Left cardiac atrium (tissue), 4 donors: ENCODE data around the gene MMRN2. TPM values are rescaled to one million over a fixed set of nuclear protein-coding genes. Genes with fewer than 3 reads are reported as not detected.
"Not testable (repeated sequence)": the region's sequence is repeated elsewhere in the genome, so short reads cannot be mapped to it uniquely, and the experiment has no call there.

ENCODE experiments used
- ATAC-seq, 2 donors: fragments of 200-7000 bp; cut with Tn5 transposase; one replicate each; pipeline ENCODE4 v1.9.1; 2020; ENCODE audit warnings: mild to moderate bottlenecking in 2 of 2, moderate library complexity in 2 of 2
- DNase-seq: peaks from one replicate; pipeline ENCODE4 v3.0.0-alpha.2; 2020
- intact Hi-C, 2 donors: fragments of 100-400 bp; cut with DNase I; formaldehyde crosslinking; loops; one replicate each; pipeline versions ENCODE4 v1.14.1 to v1.15.1; 2022 to 2023
- total RNA-seq, 2 donors: library from RNA; stranded (reverse); fragmentation: NEBNext Ultra II Directional; extraction: Animal tissue kit (Norgen Biotek cat#: 25700); gene quantifications; one replicate each; pipeline ENCODE4 v1.2.1, GENCODE V29; 2021
- donor health status: DM: no; HTN: yes; CAD: no.
- donor health status: DM: no; HTN: yes; CAD: no; lungs with severe emphysema.
- donor health status: DM: yes; HTN: yes; CAD: no.
- donor health status: Dilated cardiomyopathy.

The MMRN2 gene
- total RNA-seq, 2 donors from 2014 or later = 38.6 to 62.1 TPM

- ATAC-seq (peak; percentile 53 to 75), DNase-seq (peak; percentile 84)
- intact Hi-C loops = no loop called here
Observed at GRCh38 chr10:86958901-86959736, 1.7 kb upstream of the MMRN2 start.

DNA sequence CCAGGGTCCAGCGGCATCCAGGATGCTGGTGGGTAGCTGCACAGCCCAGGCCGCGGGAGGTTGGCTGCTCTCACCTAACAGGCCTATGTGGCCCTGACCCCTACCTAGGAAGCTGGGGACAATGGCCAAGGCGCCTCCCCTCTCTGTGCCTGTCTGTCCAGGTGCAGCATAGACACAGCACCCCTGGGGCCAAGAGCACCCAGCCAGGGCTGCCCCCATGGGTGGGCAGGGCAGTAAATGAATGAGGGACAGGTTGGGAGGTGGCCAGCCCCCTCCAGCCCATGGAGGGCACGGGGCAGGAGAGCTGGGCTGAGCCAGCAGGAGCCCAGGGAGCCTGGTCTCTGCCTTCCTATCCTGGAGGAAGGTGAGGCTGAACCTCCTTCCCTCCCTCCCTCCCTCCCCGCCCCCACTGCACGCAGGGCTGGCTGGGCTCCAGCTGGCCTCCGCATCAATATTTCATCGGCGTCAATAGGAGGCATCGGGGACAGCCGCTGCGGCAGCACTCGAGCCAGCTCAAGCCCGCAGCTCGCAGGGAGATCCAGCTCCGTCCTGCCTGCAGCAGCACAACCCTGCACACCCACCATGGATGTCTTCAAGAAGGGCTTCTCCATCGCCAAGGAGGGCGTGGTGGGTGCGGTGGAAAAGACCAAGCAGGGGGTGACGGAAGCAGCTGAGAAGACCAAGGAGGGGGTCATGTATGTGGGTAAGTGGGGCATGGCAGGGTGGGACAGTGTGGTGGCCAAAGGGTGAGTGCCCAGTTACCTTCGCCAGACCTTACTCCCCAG, 893 bp upstream of the MMRN2 start, which contains the start of gene SNCG:
SNCG (plus strand) TSS at position 484 of the 785 bp plus-strand sequence; CDS start at position 583, 99 bp downstream.
- intact Hi-C loops = no loop called here
- peak; percentile 58 for DNase-seq
- ATAC-seq = peak; percentile 3 to 16

DNA sequence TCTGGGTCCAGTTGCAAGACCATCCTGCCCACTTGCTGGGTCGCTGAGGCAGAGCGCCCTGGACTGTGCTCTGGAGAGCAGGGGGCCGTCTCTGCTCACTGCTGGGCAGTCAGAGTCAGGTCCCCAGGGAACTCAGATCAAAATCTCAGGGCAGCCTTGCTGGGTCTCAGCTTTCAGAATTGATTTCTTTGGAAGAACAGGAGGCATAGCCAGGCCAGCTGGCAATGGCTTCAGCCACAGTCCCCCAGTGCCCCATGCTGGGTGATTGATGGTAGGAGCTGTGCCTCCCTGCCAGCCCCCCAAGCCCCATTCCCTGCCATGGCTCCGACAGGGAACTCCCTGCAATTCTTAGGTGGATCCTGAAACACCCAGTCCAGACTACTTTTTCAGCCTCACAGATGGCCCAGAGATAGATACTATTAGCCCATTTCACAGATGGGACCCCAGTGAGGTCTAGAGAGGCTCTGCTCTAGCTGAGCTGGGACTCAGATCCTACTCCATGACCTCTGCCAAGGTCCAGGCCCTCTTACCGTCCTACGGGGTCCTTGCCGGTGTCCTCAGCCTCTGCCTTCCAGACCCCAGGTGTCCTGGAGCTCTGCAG, 467 bp downstream of the MMRN2 start:
- ATAC-seq (no peak), DNase-seq (no peak)
- intact Hi-C loops = no loop called here

DNA sequence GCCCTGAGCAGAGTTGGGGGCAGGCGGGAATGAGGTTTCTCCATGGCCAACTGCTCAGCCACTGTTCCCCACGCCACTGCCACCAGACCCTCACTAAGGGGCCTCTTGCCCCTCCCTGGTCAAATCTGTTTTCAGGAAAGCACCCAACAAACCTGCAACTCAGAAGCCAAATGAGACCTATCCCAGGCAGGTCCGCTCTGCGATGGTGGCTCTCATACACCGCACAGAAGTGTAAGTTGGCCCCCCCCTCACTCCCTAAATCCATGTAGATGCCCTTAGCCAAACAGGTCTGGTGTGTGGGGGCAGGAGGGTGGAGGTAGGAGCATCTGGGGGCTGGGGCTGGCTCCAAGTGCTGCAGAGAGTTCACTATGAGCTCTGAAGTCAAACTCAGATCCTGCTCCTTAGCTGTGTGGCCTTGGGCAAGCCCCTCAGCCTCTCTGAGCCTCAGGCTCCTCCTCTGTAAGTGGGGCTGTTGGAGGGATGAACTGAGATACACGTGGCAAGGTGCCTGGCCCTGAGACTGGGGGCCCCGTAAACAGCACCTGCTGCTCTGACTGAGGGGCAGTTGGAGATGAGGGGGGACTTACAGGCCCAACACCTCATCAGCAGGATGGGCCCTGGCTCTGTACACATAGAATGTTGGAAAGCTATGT, 1.1 kb downstream of the MMRN2 start:
- DNase-seq = no peak
- intact Hi-C loops = no loop called here
- no peak for ATAC-seq

- intact Hi-C loops = no loop called here
- ATAC-seq (no peak), DNase-seq (peak; percentile 66)
Observed at GRCh38 chr10:86955501-86956194, 1.8 kb downstream of the MMRN2 start.

DNA sequence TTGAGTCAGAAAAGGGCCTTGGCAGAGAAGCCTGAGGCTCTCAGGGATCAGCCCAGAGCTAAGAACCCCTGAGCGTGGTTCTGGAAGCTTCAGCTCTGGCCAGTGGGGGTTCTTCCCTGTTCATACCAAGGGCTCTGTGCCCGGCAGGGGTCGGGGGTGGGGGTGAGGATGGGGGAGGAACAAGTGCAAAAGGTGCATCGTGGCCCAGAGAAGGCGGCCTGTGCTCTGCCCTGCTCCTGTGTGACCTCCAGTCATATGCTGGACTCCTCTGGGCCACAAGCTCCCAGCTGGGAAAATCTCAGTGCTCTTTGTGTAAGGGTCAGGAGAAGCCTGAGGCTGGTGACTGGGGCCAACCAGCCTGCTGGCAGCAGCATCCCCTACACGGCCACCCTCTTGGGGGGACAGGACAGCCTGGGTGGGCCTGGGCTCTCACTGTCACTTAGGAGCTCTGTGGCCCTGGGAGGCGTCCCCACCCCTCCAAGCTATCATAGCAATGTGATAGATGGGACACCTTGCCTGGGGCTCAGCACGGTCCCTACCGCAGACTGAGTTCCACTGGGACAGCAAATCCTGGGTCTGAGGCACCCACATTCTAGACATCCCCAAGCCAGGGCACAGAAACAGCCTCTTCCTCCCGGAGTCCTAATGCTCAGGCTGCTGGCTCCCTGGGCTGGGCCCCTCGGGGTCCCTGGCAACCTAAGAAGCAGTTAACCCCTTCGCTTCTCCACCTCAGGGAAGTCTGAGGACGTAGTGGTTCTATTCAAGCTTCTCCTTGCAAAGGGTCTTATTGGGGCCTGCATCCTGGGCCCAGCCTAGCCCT, 2.5 kb downstream of the MMRN2 start:
- intact Hi-C loops = no loop called here
- ATAC-seq = no peak
- DNase-seq = no peak

DNA sequence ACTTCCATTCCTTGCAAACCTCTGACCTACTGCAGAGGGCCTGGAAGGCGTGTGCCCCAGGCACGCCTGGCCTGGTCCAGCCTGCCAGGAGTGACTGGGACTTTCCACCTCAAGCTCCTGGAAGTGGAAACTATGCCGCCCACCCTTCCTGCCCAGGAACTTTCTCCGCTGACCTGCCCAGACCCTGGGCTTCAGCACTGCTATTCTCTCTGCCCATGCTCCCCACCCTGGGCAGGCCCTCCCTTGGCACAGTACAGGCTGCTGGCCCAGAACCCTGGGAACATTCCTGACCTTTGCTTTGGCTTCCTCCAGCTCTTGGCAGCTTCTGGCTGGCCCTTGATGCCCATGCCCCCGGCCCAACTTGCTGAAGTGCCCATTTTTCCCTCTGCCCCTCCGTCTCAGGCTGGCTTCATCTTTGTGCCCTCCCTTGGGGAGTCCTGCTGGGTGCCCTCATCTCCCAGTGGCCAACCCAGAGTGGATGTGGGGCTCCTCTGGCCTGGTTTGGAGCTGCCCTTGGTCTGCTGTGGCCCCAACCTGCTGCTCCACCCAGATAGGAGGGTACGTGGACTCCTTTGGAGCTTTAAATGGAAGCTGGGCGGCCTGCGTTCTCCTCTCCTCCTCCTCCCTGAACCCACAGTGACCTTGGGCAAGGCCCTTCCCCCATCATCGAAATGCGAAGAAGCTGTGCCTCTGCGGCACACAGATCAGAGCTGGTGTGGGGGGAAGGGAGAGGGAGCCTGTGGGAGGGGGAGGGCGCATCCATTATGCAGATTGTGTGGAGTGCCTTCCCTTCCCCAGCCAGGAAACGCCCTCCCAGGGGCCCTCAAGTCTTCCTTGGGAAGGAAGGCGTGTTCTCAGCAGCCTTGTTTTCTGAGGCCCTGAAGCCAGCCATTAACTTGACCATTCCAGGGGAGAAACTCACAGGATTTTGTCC, 3.4 kb downstream of the MMRN2 start:
- ATAC-seq (peak; percentile 76 to 78), DNase-seq (peak; percentile 88)
- intact Hi-C loops = no loop called here

DNA sequence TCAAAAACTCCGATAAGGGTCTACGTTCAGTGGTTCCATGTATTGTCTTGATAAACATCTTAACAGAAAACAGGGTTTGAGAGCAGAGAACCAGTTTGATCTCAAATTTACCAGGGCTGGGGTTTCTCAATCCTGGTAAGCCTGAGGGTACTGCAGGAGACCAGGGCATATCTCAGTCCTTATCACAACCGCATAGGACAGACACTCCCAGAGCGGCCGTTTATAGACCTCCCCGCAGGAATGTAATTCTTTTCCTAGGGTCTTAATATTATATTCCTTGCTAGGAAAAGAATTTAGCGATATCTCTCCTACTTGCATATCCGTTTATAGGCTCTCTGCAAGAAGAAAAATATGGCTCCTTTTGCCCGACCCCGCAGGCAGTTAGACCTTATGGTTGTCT, 4.7 kb downstream of the MMRN2 start:
- DNase-seq, ATAC-seq, intact Hi-C loops: not testable (repeated sequence)

DNA sequence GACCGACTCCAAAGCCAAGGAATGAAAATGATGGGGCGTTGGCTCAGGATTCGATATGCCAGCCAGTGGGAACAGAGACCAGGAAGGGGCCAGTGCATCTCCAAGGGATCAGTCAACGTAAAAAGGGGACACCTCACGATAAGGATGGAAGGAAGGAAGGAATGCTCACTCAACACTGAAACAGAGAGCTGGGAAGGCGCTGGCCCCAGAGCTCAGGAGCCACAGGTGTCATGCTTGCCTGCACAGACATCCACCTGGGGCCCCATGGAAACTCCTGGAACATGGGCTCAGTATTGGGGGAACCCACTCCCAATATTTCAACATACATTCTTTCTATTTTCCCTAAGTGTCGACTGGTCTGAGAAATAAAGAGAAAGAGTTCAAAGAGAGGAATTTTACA, 5.3 kb downstream of the MMRN2 start:
- ATAC-seq = no peak
- intact Hi-C loops = no loop called here
- DNase-seq = no peak

GRCh38 chr10:86951184-86951761, 6.1 kb downstream of the MMRN2 start:
- no peak for ATAC-seq
- DNase-seq = no peak
- intact Hi-C loops = no loop called here

DNA sequence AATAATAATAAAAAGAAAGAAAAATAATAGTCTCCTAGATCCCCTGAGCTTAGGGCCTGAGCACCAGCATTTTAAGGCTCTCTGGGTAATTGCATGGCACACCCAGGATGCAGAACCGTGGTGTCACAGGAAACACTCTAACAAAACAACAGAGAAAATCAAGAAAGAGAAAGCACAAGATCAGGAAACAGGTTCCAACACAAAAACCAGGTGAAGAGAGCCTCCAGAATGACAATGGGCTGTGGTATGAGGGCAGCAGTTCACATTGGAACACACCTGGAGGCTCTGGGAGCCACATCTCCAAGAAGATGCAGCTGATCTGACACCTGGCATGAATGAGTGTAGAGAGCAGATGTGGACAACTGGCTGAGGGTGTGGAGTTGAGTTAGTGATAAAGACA, 7.1 kb downstream of the MMRN2 start:
- intact Hi-C loops = no loop called here
- DNase-seq = no peak
- ATAC-seq = no peak

DNA sequence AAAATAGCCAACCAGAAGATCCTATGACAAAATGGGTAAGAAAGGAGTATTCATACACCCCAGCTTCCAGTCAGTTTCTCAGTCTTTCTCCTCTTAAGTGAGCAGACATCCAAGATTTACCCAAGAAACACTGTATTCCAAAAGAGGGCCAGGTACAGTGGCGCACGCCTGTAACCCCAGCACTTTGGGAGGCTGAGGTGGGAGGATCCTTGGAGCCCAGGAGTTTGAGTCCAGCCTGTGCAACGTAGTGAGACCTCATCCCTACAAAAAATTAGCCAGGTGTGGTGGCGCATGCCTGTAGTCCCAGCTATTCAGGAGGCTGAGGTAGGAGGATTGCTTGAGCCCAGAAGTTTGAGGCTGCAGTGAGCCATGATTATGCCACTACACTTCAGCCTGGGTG, 9.6 kb downstream of the MMRN2 start:
- ATAC-seq, DNase-seq: not testable (repeated sequence)

DNA sequence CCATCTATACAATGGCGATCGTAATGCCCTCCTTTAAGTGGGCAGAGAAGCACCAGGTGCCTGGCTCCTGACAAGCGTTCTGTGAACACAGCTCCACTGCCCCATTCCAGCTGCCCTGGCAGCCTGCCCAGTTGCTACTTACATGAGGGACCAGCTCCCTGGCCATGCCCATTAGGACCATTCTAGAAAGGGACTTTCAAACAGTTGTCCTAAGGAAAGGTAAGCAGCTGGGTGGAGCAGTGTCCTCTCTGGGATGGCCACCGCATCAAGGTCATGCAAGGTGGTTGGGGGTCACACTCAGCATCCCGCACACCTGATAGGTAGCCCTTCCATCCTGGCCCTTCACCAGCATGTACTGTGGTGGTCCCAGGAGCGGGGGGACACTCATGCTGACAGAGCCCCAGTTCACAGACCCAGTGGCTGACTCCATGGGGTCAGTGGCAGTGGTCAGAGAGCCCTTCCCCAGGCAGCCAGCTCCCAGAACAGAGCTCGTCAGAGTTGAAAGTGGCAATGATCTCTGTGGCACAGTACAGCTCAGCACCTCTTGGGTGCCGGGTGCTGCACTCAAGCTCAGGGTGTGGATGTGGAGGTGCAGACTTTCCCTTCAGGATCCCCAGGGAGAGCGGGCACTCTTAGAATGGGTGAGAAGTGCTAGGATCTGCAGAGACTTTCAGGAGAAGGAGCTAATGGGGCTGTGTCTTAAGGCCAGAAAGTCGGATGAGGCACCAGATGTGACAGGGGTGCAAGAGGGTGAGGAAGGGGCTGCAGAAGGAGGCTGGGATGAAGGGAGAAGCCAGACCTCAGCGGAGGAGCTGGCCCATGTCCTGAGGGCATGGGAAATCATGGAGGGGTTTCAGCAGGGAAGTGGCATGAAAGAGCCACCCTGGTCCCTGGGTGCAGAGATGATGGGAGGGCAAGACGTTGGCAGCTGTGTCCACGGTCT, 10.9 kb downstream of the MMRN2 start:
- peak in 1 of 2 donors; percentile 10 for ATAC-seq

More for the DNA sequence above, 9.6 kb downstream of the MMRN2 start:
- intact Hi-C loops = not testable (repeated sequence)

GRCh38 chr10:86945361-86946212, 11.8 kb downstream of the MMRN2 start:
- intact Hi-C loops = no loop called here
- ATAC-seq = peak; percentile 41 to 57
- DNase-seq = peak; percentile 30

More for the DNA sequence above, 10.9 kb downstream of the MMRN2 start:
- peak; percentile 74 for DNase-seq
- intact Hi-C loops = no loop called here
